ENCODE results near the gene HNRNPH1. TPM values are rescaled to one million over a fixed set of nuclear protein-coding genes. Genes with fewer than 3 reads are reported as not detected.
"Not testable (repeated sequence)": the region's sequence is repeated elsewhere in the genome, so short reads cannot be mapped to it uniquely, and the experiment has no call there.

Gene HNRNPH1
- total and polyA plus RNA-seq, 10 donors = 214 to 931 (median 693) TPM

- H3K4me3 ChIP-seq; H3K27ac ChIP-seq; H3K36me3 ChIP-seq; intact Hi-C loops (cut with DNase I; ENCODE audit: low total_unique reads); DNase-seq; H3K9me3 ChIP-seq; H3K4me1 ChIP-seq; H3K27me3 ChIP-seq (replicated peaks in 1 of 7): not testable (repeated sequence)
- WGBS, 5 donors = no CpG with 5 or more reads among the region's 4 CpGs
Measured at GRCh38 chr5:179641745-179642144, 18.3 kb upstream of the HNRNPH1 start.

GRCh38 chr5:179639296-179639695, 15.8 kb upstream of the HNRNPH1 start:
- WGBS, 5 donors = 91 to 97% (median 96%) methylated on average over 11 of the region's 11 CpGs
- intact Hi-C loops (cut with DNase I; ENCODE audit: low total_unique reads) = not testable (repeated sequence)

DNA sequence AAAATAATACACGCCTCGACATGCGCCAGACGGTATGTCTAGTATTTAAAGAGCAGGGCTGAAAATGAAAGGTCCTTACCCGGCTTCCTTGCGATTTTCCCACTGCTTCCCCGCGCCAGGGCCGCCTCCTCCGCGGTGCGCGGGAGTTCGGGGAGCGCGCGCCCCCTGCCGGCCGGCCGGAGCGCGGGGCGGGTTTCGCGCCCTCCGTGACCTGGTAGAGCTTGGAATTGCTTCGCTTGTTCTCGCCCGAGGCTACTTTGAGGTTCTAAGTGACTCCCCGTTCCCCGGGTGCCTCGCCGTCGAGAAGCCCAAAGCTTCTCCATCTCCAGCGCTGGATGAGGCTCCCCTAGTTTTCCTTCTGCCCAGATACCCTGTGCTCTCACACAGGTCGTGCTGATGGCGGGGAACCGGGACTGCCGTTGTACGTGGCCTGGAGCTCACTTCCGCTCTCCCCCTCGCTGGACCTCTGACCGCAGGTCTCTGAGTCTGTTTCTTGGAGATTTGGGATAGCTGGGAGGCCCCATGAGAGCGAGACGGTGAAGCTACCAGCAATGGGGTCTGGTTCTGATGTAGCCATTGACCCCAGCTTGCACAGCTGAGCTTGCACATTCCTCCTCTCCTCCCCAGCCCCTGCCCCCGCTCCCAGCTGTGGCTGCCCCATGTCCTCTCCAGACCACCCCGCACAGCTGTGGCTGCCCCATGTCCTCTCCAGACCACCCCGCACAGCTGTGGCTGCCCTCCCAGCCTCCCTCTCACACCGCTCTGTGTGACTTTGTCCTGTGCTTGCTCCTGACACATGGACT, 11.1 kb upstream of the HNRNPH1 start:
- DNase-seq; H3K36me3 ChIP-seq; H3K27ac ChIP-seq; intact Hi-C loops (cut with DNase I; ENCODE audit: low total_unique reads); H3K4me1 ChIP-seq; H3K27me3 ChIP-seq (replicated peaks in 1 of 7); H3K4me3 ChIP-seq; H3K9me3 ChIP-seq: not testable (repeated sequence)
- peak in 2 of 11 experiments; percentile 29 to 42 for TF ChIP-seq CTCF (IDR thresholded peaks at IDR 0.05 in 8 of 11, conservative IDR thresholded peaks at IDR 0.05 in 3 of 11)
- WGBS, 5 donors = 1 to 4% (median 1%) methylated on average over 9 to 12 of the region's 49 CpGs; no CpG with 5 or more reads in 2 of the 5 donors

More at GRCh38 chr5:179639296-179639695, 15.8 kb upstream of the HNRNPH1 start:
- DNase-seq; H3K9me3 ChIP-seq; H3K27me3 ChIP-seq (replicated peaks in 1 of 7); H3K4me3 ChIP-seq; H3K27ac ChIP-seq; H3K4me1 ChIP-seq; H3K36me3 ChIP-seq: not testable (repeated sequence)

DNA sequence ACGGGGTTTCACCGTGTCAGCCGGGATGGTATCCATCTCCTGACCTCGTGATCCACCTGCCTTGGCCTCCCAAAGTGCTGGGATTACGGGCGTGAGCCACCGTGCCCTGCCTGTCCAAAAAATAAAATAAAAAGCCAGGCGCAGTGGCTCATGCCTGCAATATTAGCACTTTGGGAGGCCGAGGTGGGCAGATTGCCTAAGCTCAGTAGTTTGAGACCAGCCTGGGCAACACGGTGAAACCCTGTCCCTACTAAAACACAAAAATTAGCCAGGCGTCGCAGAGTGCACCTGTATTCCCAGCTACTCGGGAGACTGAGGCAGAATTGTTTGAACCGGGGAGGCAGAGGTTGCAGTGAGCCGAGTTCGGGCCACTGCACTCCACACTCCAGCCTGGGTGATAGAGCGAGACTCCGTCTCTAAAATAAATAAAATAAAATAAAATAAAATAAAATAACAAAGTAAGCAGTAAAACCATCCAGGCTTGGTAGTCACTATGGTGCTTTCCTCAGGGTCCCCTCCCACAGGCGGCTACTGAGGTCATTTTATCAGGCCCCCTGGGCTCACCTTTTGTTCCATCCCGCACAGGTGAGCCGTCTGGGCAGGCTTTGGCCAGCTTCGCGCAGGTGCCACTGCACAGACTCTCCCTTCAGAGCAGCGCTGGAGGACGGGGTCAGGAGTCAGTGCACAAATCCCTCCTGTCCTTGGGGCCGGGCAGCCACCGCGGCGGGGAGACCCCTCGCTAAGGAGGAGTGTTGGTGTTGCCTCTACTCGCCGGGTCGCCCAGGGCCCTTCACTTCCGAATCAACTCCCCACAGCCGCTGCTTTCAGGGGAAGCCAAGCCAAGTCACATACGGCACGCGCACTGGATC, 10.3 kb upstream of the HNRNPH1 start:
- TF ChIP-seq CTCF (IDR thresholded peaks at IDR 0.05 in 8 of 11, conservative IDR thresholded peaks at IDR 0.05 in 3 of 11) = peak in 1 of 11 experiments; percentile 6
- DNase-seq = peak; percentile 22
- H3K27me3 ChIP-seq (replicated peaks in 1 of 7); intact Hi-C loops (cut with DNase I; ENCODE audit: low total_unique reads); H3K36me3 ChIP-seq; H3K4me1 ChIP-seq; H3K9me3 ChIP-seq: not testable (repeated sequence)
- Histone ChIP-seq H3K27ac (peak overlapping the region in 1 of 8 donors; percentile 58), H3K4me3 (peak overlapping the region in 6 of 8 donors; percentile 15 to 58 (median 34))
- 64 to 78% (median 77%) methylated on average over 18 to 23 of the region's 38 CpGs for WGBS, 5 donors

DNA sequence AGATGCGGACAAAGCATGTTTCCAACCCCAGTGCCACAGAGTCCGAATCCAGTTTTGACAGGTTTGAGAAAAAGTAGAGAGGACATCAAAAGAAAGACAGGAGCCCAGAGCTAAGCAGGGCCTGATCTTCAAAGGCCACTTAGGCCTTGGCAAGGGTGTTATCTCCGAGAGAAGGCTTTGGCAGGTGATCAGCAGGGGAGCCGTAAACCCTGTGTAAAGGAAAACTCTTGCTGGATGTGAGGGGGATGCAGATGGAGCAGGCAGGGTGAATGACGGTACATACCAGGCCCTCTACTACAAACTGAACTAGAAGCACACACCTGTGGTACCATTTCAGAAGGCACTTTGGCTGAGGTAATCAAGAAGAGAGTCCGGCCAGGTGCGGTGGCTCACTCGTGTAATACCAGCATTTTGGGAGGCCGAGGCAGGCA, 1.4 kb upstream of the HNRNPH1 start:
- Histone ChIP-seq H3K27me3 (replicated peaks in 1 of 7) (no peaks in the 10 kb centered on the region), H3K27ac (peak overlapping the region; percentile 98 to 100 (median 100)), H3K9me3 (no peaks in the 10 kb centered on the region), H3K4me3 (peak overlapping the region in 3 of 8 donors; percentile 79 to 96 (median 93)), H3K4me1 (peaks cover 31 to 41% (median 35%) of the 10 kb centered on the region in 6 donors), H3K36me3 (peaks cover 4 to 27% (median 22%) of the 10 kb centered on the region in 6 donors)
- TF ChIP-seq POLR2A (IDR thresholded peaks at IDR 0.05) = no peak
- TF ChIP-seq CTCF (IDR thresholded peaks at IDR 0.05 in 8 of 11, conservative IDR thresholded peaks at IDR 0.05 in 3 of 11) = no peak
- TF ChIP-seq POLR2AphosphoS5 (IDR thresholded peaks at IDR 0.05) = no peak
- 86 to 98% (median 93%) methylated on average over 9 of the region's 9 CpGs for WGBS, 5 donors
- intact Hi-C loops (cut with DNase I; ENCODE audit: low total_unique reads) = loop anchor here (5.0 kb wide), 1 partner anchor 72 kb away; the partner anchor contains the start of gene CANX
- peak; percentile 75 for DNase-seq

All from spleen (tissue), 11 donors.